ENCODE data around the gene SPOCK1. TPM values are rescaled to one million over a fixed set of nuclear protein-coding genes. Genes with fewer than 3 reads are reported as not detected.

Gene SPOCK1
- polyA plus RNA-seq, 2 donors: 0.86 to 0.88 TPM

- Histone ChIP-seq H3K27ac (ENCODE audit: low read depth in 2 of 2, low read length in 1 of 2) (no peak overlapping the region), H3K27me3 (ENCODE audit: control insufficient read depth in 1 of 2, insufficient read depth in 2 of 2, low read length in 2 of 2) (no peaks in the 10 kb centered on the region), H3K36me3 (ENCODE audit: control insufficient read depth in 2 of 2, insufficient read depth in 2 of 2, low read length in 1 of 2) (no peaks in the 10 kb centered on the region), H3K4me3 (ENCODE audit: low read depth in 1 of 2, low read length in 2 of 2) (no peak overlapping the region), H3K9me3 (ENCODE audit: control insufficient read depth in 2 of 2, insufficient read depth in 1 of 2, low read depth in 1 of 2, low read length in 1 of 2) (no peaks in the 10 kb centered on the region), H3K4me1 (ENCODE audit: control insufficient read depth in 2 of 2, insufficient read depth in 2 of 2, low read length in 1 of 2) (peaks cover 0 to 2% of the 10 kb centered on the region in 2 donors)
- WGBS, 2 donors: 62 to 75% methylated on average over 10 of the region's 10 CpGs
Observed at GRCh38 chr5:137405393-137405792, 93.7 kb downstream of the SPOCK1 start.

DNA sequence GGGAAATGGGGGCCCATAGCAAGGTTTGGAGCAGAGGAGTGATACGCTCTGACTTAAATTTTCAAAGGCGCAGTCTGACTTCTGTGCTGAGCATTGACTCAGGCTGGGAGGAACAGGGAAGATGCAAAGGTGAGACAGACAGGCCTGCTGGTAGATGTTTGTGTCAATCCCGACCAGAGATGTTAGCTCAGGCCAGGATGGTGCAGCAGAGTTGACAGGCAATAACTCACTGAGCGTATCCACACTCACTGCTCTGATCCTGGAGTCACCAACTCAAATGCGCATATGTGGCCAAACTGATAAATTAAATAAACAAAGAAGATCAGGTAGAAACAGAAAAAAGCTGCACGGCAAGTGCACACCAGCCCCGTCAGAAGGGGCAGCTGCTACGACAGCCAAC lies 95.3 kb downstream of the SPOCK1 start:
- H3K27ac ChIP-seq (ENCODE audit: low read depth in 2 of 2, low read length in 1 of 2): no peak overlapping the region
- H3K36me3 ChIP-seq (ENCODE audit: control insufficient read depth in 2 of 2, insufficient read depth in 2 of 2, low read length in 1 of 2): no peaks in the 10 kb centered on the region
- 77 to 78% methylated on average over 8 of the region's 8 CpGs for WGBS, 2 donors
- no peaks in the 10 kb centered on the region for H3K27me3 ChIP-seq (ENCODE audit: control insufficient read depth in 1 of 2, insufficient read depth in 2 of 2, low read length in 2 of 2)
- no peaks in the 10 kb centered on the region for H3K9me3 ChIP-seq (ENCODE audit: control insufficient read depth in 2 of 2, insufficient read depth in 1 of 2, low read depth in 1 of 2, low read length in 1 of 2)
- peaks cover 0 to 2% of the 10 kb centered on the region in 2 donors for H3K4me1 ChIP-seq (ENCODE audit: control insufficient read depth in 2 of 2, insufficient read depth in 2 of 2, low read length in 1 of 2)
- H3K4me3 ChIP-seq (ENCODE audit: low read depth in 1 of 2, low read length in 2 of 2): no peak overlapping the region

DNA sequence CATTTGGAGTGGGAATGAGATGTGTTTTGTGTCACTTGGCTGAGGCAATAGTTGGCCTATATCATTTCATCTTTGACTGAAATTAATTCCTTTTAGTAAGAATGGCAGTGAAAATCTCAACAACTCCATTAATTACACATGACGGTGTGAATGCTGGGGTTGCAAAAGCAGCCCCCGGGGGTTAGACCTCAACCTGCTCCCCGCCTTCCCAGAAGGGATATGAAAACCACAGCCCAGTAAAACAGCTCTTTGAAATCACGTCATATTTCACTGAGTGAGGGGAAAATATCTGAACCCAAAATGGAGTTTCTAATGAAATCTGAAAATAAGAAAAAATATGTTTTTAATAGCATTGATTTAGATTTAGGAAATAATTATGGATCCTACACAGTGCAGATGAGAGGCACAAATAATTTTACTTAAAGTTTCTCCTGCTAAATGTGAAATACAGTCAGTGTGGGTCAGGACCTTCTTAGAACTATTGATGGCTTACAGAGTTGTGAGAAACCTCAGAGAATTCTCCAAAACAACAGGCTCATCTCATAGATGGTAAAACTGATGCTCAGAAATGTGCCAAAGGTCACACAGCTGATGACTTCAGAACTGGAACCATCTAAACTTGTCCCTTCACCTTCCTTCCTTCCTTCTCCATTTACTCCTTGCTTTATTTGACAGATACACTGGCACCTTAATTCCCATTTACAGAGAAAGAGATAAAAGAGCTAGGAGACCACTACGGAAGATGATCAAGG lies 96.5 kb downstream of the SPOCK1 start:
- no peak overlapping the region for H3K27ac ChIP-seq (ENCODE audit: low read depth in 2 of 2, low read length in 1 of 2)
- no peaks in the 10 kb centered on the region for H3K27me3 ChIP-seq (ENCODE audit: control insufficient read depth in 1 of 2, insufficient read depth in 2 of 2, low read length in 2 of 2)
- no peak overlapping the region for H3K4me3 ChIP-seq (ENCODE audit: low read depth in 1 of 2, low read length in 2 of 2)
- peaks cover 0 to 2% of the 10 kb centered on the region in 2 donors for H3K4me1 ChIP-seq (ENCODE audit: control insufficient read depth in 2 of 2, insufficient read depth in 2 of 2, low read length in 1 of 2)
- 76 to 79% methylated on average over 5 of the region's 5 CpGs for WGBS, 2 donors
- H3K9me3 ChIP-seq (ENCODE audit: control insufficient read depth in 2 of 2, insufficient read depth in 1 of 2, low read depth in 1 of 2, low read length in 1 of 2): no peaks in the 10 kb centered on the region
- H3K36me3 ChIP-seq (ENCODE audit: control insufficient read depth in 2 of 2, insufficient read depth in 2 of 2, low read length in 1 of 2): no peaks in the 10 kb centered on the region

GRCh38 chr5:137401946-137402345 lies 97.2 kb downstream of the SPOCK1 start:
- H3K27me3 ChIP-seq (ENCODE audit: control insufficient read depth in 1 of 2, insufficient read depth in 2 of 2, low read length in 2 of 2): no peaks in the 10 kb centered on the region
- 48 to 50% methylated on average over 2 of the region's 2 CpGs for WGBS, 2 donors
- H3K9me3 ChIP-seq (ENCODE audit: control insufficient read depth in 2 of 2, insufficient read depth in 1 of 2, low read depth in 1 of 2, low read length in 1 of 2): no peaks in the 10 kb centered on the region
- no peak overlapping the region for H3K27ac ChIP-seq (ENCODE audit: low read depth in 2 of 2, low read length in 1 of 2)
- H3K4me1 ChIP-seq (ENCODE audit: control insufficient read depth in 2 of 2, insufficient read depth in 2 of 2, low read length in 1 of 2): peaks cover 0 to 2% of the 10 kb centered on the region in 2 donors
- H3K4me3 ChIP-seq (ENCODE audit: low read depth in 1 of 2, low read length in 2 of 2): no peak overlapping the region
- H3K36me3 ChIP-seq (ENCODE audit: control insufficient read depth in 2 of 2, insufficient read depth in 2 of 2, low read length in 1 of 2): no peaks in the 10 kb centered on the region

DNA sequence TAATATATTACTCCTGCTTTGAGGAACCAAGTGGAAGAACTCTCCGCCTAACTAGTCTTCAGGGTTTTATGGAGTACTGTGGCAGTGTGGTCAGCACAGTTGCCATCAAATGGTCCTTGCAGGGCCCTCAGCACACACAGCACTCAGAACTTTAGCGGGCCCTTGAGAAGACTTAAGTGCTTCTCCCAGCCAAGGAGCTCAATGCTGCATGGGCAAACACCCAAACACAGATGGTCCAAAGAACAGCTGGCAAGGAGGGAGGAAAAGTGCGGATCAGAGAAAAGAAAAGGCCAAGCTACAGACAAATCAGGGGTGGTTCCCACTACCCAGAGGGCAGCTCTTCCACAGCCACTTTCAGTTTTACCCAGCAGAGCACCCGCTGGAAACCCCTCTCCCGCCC lies 98.6 kb downstream of the SPOCK1 start:
- 84 to 87% methylated on average over 5 of the region's 5 CpGs for WGBS, 2 donors
- Histone ChIP-seq H3K27me3 (ENCODE audit: control insufficient read depth in 1 of 2, insufficient read depth in 2 of 2, low read length in 2 of 2) (no peaks in the 10 kb centered on the region), H3K9me3 (ENCODE audit: control insufficient read depth in 2 of 2, insufficient read depth in 1 of 2, low read depth in 1 of 2, low read length in 1 of 2) (no peaks in the 10 kb centered on the region), H3K27ac (ENCODE audit: low read depth in 2 of 2, low read length in 1 of 2) (no peak overlapping the region), H3K4me1 (ENCODE audit: control insufficient read depth in 2 of 2, insufficient read depth in 2 of 2, low read length in 1 of 2) (peaks cover 0 to 2% of the 10 kb centered on the region in 2 donors), H3K36me3 (ENCODE audit: control insufficient read depth in 2 of 2, insufficient read depth in 2 of 2, low read length in 1 of 2) (no peaks in the 10 kb centered on the region), H3K4me3 (ENCODE audit: low read depth in 1 of 2, low read length in 2 of 2) (no peak overlapping the region)

DNA sequence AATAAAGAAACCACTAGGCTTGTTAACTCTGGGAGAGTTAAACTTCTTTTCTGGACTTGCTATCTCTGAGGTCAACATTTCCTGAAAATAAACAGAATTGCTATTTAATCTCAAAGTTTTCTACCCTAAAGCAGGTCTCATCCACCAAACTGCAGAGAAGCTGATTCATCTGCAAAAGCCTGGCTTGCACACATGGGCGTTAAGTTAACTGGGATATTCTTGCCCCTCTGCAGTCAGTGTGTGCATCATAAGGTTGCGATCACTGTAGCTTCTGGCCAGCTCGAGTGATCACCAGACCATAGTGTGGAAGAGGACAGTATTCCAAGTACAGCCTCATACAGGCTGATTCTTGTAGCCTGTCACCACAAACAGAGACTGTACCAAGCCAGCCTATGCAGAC lies 99.2 kb downstream of the SPOCK1 start:
- Histone ChIP-seq H3K27me3 (ENCODE audit: control insufficient read depth in 1 of 2, insufficient read depth in 2 of 2, low read length in 2 of 2) (no peaks in the 10 kb centered on the region), H3K9me3 (ENCODE audit: control insufficient read depth in 2 of 2, insufficient read depth in 1 of 2, low read depth in 1 of 2, low read length in 1 of 2) (no peaks in the 10 kb centered on the region), H3K4me1 (ENCODE audit: control insufficient read depth in 2 of 2, insufficient read depth in 2 of 2, low read length in 1 of 2) (no peaks in the 10 kb centered on the region), H3K4me3 (ENCODE audit: low read depth in 1 of 2, low read length in 2 of 2) (no peak overlapping the region), H3K27ac (ENCODE audit: low read depth in 2 of 2, low read length in 1 of 2) (no peak overlapping the region), H3K36me3 (ENCODE audit: control insufficient read depth in 2 of 2, insufficient read depth in 2 of 2, low read length in 1 of 2) (no peaks in the 10 kb centered on the region)
- 79 to 85% methylated on average over 3 of the region's 3 CpGs for WGBS, 2 donors

GRCh38 chr5:137398751-137399150 lies 100.4 kb downstream of the SPOCK1 start:
- Histone ChIP-seq H3K36me3 (ENCODE audit: control insufficient read depth in 2 of 2, insufficient read depth in 2 of 2, low read length in 1 of 2) (no peaks in the 10 kb centered on the region), H3K4me3 (ENCODE audit: low read depth in 1 of 2, low read length in 2 of 2) (no peak overlapping the region), H3K27me3 (ENCODE audit: control insufficient read depth in 1 of 2, insufficient read depth in 2 of 2, low read length in 2 of 2) (no peaks in the 10 kb centered on the region), H3K27ac (ENCODE audit: low read depth in 2 of 2, low read length in 1 of 2) (no peak overlapping the region), H3K4me1 (ENCODE audit: control insufficient read depth in 2 of 2, insufficient read depth in 2 of 2, low read length in 1 of 2) (no peaks in the 10 kb centered on the region), H3K9me3 (ENCODE audit: control insufficient read depth in 2 of 2, insufficient read depth in 1 of 2, low read depth in 1 of 2, low read length in 1 of 2) (no peaks in the 10 kb centered on the region)
- 76 to 91% methylated on average over 3 of the region's 3 CpGs for WGBS, 2 donors

GRCh38 chr5:137398154-137398553 lies 101.0 kb downstream of the SPOCK1 start:
- H3K36me3 ChIP-seq (ENCODE audit: control insufficient read depth in 2 of 2, insufficient read depth in 2 of 2, low read length in 1 of 2): no peaks in the 10 kb centered on the region
- H3K4me3 ChIP-seq (ENCODE audit: low read depth in 1 of 2, low read length in 2 of 2): no peak overlapping the region
- H3K27me3 ChIP-seq (ENCODE audit: control insufficient read depth in 1 of 2, insufficient read depth in 2 of 2, low read length in 2 of 2): no peaks in the 10 kb centered on the region
- H3K27ac ChIP-seq (ENCODE audit: low read depth in 2 of 2, low read length in 1 of 2): no peak overlapping the region
- H3K4me1 ChIP-seq (ENCODE audit: control insufficient read depth in 2 of 2, insufficient read depth in 2 of 2, low read length in 1 of 2): no peaks in the 10 kb centered on the region
- no peaks in the 10 kb centered on the region for H3K9me3 ChIP-seq (ENCODE audit: control insufficient read depth in 2 of 2, insufficient read depth in 1 of 2, low read depth in 1 of 2, low read length in 1 of 2)
- WGBS, 2 donors: 67 to 72% methylated on average over 2 of the region's 2 CpGs

DNA sequence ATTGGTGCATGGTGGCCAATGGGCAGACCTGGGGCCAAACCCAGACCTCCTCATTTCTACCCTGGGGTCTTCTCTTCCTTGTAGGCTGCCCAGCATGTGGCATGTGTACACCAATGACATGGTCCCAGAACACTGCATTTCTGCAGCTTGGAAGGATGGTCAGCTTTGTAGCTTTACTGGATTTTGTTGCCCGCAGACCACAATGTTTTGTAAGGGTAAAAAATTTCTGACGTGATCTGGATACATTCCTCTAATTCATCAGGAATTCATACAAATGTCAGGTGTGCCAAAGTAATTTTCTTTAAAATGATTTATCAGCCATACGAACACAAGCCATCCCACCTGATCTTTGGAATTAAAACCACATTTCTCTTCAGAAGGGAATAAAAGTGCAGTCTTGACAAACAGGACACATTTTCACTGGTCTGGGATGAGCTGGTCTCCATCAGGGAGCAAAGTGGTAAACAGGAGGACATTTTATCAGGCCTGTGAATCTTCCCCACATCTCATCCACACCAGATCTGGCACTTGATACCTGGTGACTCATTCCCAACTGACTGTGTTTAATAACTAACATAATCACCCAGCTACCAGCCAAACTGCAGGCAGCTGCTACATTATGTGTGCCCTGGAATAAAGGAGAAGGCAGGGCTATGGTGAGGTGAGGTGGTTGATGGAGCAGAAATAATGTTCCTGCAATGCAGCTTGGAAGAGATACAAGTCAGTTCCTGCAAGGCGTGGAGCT lies 103.9 kb downstream of the SPOCK1 start:
- no peaks in the 10 kb centered on the region for H3K4me1 ChIP-seq (ENCODE audit: control insufficient read depth in 2 of 2, insufficient read depth in 2 of 2, low read length in 1 of 2)
- 63 to 77% methylated on average over 4 of the region's 4 CpGs for WGBS, 2 donors
- H3K9me3 ChIP-seq (ENCODE audit: control insufficient read depth in 2 of 2, insufficient read depth in 1 of 2, low read depth in 1 of 2, low read length in 1 of 2): no peaks in the 10 kb centered on the region
- no peaks in the 10 kb centered on the region for H3K36me3 ChIP-seq (ENCODE audit: control insufficient read depth in 2 of 2, insufficient read depth in 2 of 2, low read length in 1 of 2)
- H3K27ac ChIP-seq (ENCODE audit: low read depth in 2 of 2, low read length in 1 of 2): no peak overlapping the region
- no peaks in the 10 kb centered on the region for H3K27me3 ChIP-seq (ENCODE audit: control insufficient read depth in 1 of 2, insufficient read depth in 2 of 2, low read length in 2 of 2)
- H3K4me3 ChIP-seq (ENCODE audit: low read depth in 1 of 2, low read length in 2 of 2): no peak overlapping the region

DNA sequence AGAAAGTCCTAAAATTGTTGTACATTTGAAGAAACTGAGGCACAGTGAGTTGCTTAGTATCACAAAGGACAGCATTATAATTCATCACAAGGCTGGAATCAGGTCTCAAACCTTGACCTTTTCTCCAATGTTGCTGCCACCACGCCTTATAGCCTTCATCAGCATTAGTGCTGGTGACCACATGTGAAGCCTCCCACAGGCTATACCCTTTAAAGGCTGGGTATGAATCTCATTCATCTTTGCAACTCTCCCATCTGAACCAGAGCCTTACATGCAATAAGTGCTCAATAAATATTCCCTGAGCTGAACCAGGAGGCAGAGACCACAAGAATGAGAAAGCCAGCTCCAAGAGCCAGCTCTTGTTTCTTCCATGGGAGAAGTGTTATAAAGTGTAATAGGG lies 104.7 kb downstream of the SPOCK1 start:
- WGBS, 2 donors: 76 to 85% methylated on average over 1 of the region's 1 CpG
- Histone ChIP-seq H3K27me3 (ENCODE audit: control insufficient read depth in 1 of 2, insufficient read depth in 2 of 2, low read length in 2 of 2) (no peaks in the 10 kb centered on the region), H3K4me3 (ENCODE audit: low read depth in 1 of 2, low read length in 2 of 2) (no peak overlapping the region), H3K9me3 (ENCODE audit: control insufficient read depth in 2 of 2, insufficient read depth in 1 of 2, low read depth in 1 of 2, low read length in 1 of 2) (no peaks in the 10 kb centered on the region), H3K36me3 (ENCODE audit: control insufficient read depth in 2 of 2, insufficient read depth in 2 of 2, low read length in 1 of 2) (no peaks in the 10 kb centered on the region), H3K4me1 (ENCODE audit: control insufficient read depth in 2 of 2, insufficient read depth in 2 of 2, low read length in 1 of 2) (no peaks in the 10 kb centered on the region), H3K27ac (ENCODE audit: low read depth in 2 of 2, low read length in 1 of 2) (no peak overlapping the region)

Measured in esophagus (tissue), 2 donors.